Measurements from ENCODE around the gene VIL1. TPM values are rescaled to one million over a fixed set of nuclear protein-coding genes. Genes with fewer than 3 reads are reported as not detected.

The VIL1 gene
- total RNA-seq, 1 donor from 2014 or later, result 0.29 TPM

DNA sequence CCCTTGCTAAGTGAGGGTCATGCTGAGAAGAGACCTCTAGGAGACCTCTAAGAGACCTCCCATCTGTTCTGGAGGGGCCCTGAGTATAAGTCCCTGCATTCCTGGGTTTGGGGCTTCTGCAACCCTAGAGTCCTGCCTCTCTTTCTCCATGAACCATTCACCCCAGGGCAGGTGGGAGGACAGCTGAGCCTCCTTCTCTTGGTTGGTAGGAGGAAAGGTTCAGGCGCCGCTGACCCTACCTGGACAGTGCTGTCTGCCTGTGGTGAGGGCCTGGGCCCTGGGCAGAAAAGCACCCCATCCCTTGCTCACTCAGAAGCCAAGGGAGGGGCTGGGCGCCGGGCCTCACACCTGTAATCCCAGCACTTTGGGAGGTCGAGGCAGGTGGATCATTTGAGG, 604 bp upstream of the VIL1 start:
- Mint-ChIP-seq H3K4me1 (peaks cover 6% of the 10 kb centered on the region), H3K36me3 (no peaks in the 10 kb centered on the region), H3K27ac (no peak overlapping the region), H3K4me3 (no peak overlapping the region), H3K9me3 (no peaks in the 10 kb centered on the region), H3K27me3 (ENCODE audit: low read depth) (no peaks in the 10 kb centered on the region)
- TF ChIP-seq, protein P1, sequence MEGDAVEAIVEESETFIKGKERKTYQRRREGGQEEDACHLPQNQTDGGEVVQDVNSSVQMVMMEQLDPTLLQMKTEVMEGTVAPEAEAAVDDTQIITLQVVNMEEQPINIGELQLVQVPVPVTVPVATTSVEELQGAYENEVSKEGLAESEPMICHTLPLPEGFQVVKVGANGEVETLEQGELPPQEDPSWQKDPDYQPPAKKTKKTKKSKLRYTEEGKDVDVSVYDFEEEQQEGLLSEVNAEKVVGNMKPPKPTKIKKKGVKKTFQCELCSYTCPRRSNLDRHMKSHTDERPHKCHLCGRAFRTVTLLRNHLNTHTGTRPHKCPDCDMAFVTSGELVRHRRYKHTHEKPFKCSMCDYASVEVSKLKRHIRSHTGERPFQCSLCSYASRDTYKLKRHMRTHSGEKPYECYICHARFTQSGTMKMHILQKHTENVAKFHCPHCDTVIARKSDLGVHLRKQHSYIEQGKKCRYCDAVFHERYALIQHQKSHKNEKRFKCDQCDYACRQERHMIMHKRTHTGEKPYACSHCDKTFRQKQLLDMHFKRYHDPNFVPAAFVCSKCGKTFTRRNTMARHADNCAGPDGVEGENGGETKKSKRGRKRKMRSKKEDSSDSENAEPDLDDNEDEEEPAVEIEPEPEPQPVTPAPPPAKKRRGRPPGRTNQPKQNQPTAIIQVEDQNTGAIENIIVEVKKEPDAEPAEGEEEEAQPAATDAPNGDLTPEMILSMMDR (IDR thresholded peaks at IDR 0.05; ENCODE audit: unreplicated experiment), result no peak
- DNase-seq (ENCODE audit: low spot score in 2 of 2, unreplicated experiment in 2 of 2), result no peak

- H3K27me3 Mint-ChIP-seq (ENCODE audit: low read depth), result no peaks in the 10 kb centered on the region
- TF ChIP-seq, protein P1 (IDR thresholded peaks at IDR 0.05; ENCODE audit: unreplicated experiment), result no peak
- no peak overlapping the region for H3K27ac Mint-ChIP-seq
- no peaks in the 10 kb centered on the region for H3K9me3 Mint-ChIP-seq
- peaks cover 6% of the 10 kb centered on the region for H3K4me1 Mint-ChIP-seq
- no peak for DNase-seq (ENCODE audit: low spot score in 2 of 2, unreplicated experiment in 2 of 2)
- no peak overlapping the region for H3K4me3 Mint-ChIP-seq
- H3K36me3 Mint-ChIP-seq, result no peaks in the 10 kb centered on the region
Measured at GRCh38 chr2:218419630-218420216, 800 bp downstream of the VIL1 start.

GRCh38 chr2:218421027-218421426, 2.1 kb downstream of the VIL1 start:
- no peak overlapping the region for H3K4me3 Mint-ChIP-seq
- H3K27me3 Mint-ChIP-seq (ENCODE audit: low read depth), result no peaks in the 10 kb centered on the region
- H3K4me1 Mint-ChIP-seq, result peaks cover 6% of the 10 kb centered on the region
- TF ChIP-seq, protein P1 (IDR thresholded peaks at IDR 0.05; ENCODE audit: unreplicated experiment), result no peak
- H3K27ac Mint-ChIP-seq, result no peak overlapping the region
- no peaks in the 10 kb centered on the region for H3K36me3 Mint-ChIP-seq
- no peak for DNase-seq (ENCODE audit: low spot score in 2 of 2, unreplicated experiment in 2 of 2)
- no peaks in the 10 kb centered on the region for H3K9me3 Mint-ChIP-seq

DNA sequence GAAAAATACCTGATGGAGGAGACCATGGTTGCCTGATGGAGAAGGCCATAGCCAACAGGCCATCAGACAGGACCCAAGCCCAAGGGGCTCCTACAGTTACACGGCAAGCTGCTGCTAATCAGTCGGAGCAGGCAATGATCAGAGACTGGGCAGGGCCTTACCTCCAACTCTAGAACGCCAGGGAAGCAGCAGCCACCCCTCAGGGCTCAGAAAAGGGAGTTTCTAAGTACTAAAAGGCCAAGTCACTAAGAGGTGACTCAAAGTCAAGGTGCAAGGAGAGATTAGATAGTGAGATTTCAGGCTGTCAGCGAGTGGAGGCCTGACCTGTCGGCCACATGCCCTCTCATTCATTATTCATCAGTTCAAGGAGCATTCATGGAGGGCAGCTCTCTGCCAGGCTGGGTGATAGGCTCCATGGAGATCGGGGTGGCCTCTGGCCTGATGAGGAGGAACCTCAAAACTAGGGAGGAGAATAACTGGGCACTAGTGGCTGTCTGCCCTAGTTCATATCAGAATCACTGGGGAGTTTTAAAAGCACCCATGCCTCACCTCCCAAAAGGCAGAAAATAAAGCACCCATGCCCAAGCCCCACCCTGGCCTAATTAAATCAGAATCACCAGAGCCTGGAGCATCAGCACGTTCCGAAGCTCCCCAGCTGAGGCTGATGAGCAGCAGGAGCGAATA, 3.6 kb downstream of the VIL1 start:
- Mint-ChIP-seq H3K27me3 (ENCODE audit: low read depth) (no peaks in the 10 kb centered on the region), H3K9me3 (no peaks in the 10 kb centered on the region), H3K4me1 (peaks cover 6% of the 10 kb centered on the region), H3K27ac (no peak overlapping the region), H3K36me3 (no peaks in the 10 kb centered on the region), H3K4me3 (no peak overlapping the region)
- TF ChIP-seq, protein P1 (IDR thresholded peaks at IDR 0.05; ENCODE audit: unreplicated experiment), result no peak
- no peak for DNase-seq (ENCODE audit: low spot score in 2 of 2, unreplicated experiment in 2 of 2)

DNA sequence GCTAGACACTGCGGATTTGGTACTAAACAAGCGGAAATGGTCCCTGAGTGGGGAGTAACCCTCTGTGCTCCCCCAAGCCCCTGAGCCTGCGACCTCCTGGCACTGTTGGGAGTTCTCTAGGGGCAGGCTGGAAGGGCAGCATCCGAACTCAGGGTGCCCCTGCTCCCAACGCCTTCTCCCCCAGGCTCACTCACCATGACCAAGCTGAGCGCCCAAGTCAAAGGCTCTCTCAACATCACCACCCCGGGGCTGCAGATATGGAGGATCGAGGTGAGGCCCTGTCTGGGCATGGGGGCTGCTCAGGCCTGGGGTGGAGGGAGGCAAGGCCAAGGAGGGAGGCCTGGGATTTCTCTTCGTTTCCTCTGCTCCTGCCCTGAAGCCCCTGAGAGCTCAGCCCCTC, 4.7 kb downstream of the VIL1 start:
- Mint-ChIP-seq H3K27ac (no peak overlapping the region), H3K4me1 (peaks cover 6% of the 10 kb centered on the region), H3K36me3 (no peaks in the 10 kb centered on the region), H3K27me3 (ENCODE audit: low read depth) (no peaks in the 10 kb centered on the region), H3K9me3 (no peaks in the 10 kb centered on the region), H3K4me3 (no peak overlapping the region)
- no peak for DNase-seq (ENCODE audit: low spot score in 2 of 2, unreplicated experiment in 2 of 2)
- TF ChIP-seq, protein P1 (IDR thresholded peaks at IDR 0.05; ENCODE audit: unreplicated experiment), result no peak
